ENCODE results near the gene SZT2.

DNA sequence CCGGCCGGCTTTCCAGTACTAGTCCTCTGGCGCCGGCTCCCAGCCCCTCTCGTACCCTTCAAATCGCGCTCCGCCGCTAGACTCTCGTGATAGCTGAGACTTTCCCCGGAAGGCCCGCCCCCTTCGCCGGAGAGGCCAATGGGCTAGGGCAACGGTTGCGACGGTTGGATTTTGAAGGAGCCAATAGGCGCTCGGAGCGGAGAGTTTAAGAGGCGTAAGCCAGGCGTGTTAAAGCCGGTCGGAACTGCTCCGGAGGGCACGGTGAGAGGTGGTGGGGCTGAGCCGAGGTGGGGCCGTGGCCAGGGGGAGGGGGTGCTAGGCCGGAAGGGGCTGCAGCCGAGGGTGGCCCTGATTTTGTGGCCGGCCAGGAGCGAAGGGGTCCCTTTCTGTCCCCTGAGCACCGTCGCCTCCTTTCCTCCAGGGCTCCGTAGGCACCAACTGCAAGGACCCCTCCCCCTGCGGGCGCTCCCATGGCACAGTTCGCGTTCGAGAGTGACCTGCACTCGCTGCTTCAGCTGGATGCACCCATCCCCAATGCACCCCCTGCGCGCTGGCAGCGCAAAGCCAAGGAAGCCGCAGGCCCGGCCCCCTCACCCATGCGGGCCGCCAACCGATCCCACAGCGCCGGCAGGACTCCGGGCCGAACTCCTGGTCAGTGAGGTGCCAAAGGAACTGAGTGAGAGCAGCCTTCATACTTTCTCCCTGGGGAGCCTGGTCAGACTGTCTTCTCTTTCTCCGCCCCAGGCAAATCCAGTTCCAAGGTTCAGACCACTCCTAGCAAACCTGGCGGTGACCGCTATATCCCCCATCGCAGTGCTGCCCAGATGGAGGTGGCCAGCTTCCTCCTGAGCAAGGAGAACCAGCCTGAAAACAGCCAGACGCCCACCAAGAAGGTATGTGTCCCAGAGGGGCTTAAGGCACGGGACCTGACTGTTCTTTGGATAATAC is 30.7 kb upstream of the SZT2 start, which contains the start of gene CDC20:
- TF ChIP-seq EZH2phosphoT487 (conservative IDR thresholded peaks at IDR 0.05; ENCODE audit: low read length) (no peak), CTCF (IDR thresholded peaks at IDR 0.05; ENCODE audit: insufficient read depth, low read length, poor library complexity, severe bottlenecking) (no peak)

All from SU-DHL-6 (cell line).